B cell (primary cell): Measurements from ENCODE around the gene PRKCZ. TPM values are rescaled to one million over a fixed set of nuclear protein-coding genes. Genes with fewer than 3 reads are reported as not detected.

Experiments used
- ATAC-seq: fragments of 200-7000 bp; cut with Tn5 transposase; one replicate; pipeline ENCODE4 v1.10.0; 2021; ENCODE audit warnings: low read depth, mild to moderate bottlenecking, moderate number of reproducible peaks, moderate library complexity
- CTCF ChIA-PET: fragments of 350-600 bp; sonication (Branson Sonifier 250); formaldehyde crosslinking; loops from one replicate; lab custom pipeline; 2021; ENCODE audit warnings: antibody characterized with exemption, inconsistent platforms; lab: Charles Lee
- POLR2A ChIA-PET: fragments of 350-600 bp; sonication (Branson Sonifier 250); formaldehyde crosslinking; loops from one replicate; lab custom pipeline; 2021; ENCODE audit warnings: antibody characterized with exemption; lab: Charles Lee
- DNase-seq: peaks from one replicate; pipeline ENCODE4 v3.0.0; 2013
- H2AFZ ChIP-seq: 2 replicates; pipeline ENCODE4 v1.6.1; 2012; ENCODE audit warnings: mild to moderate bottlenecking, low read depth, low read length; ENCODE audit not compliant: insufficient read depth, poor library complexity, severe bottlenecking
- H3K27ac ChIP-seq, 2 donors: 1 replicate in 1 of 2; 2 replicates in 1 of 2; pipeline ENCODE4 v1.5.1; 2012 to 2013; ENCODE audit warnings: low read length in 2 of 2, mild to moderate bottlenecking in 2 of 2, moderate library complexity in 1 of 2
- H3K27me3 ChIP-seq, 4 experiments: fragments of 200-600 bp in 1 of 4; sonication (generic) in 1 of 4; replicated peaks in 1 of 4; 1 replicate in 2 of 4; 2 replicates in 2 of 4; pipeline versions ENCODE4 v1.6.1 to v1.7.0; 2013 to 2016; ENCODE audit warnings: low read length in 3 of 4, mild to moderate bottlenecking in 2 of 4, mixed read lengths in 1 of 4, moderate library complexity in 1 of 4; ENCODE audit not compliant: insufficient read depth in 4 of 4, control insufficient read depth in 3 of 4; ENCODE audit errors: control extremely low read depth in 1 of 4
- H3K36me3 ChIP-seq, 2 experiments: replicated peaks in 1 of 2; 1 replicate in 1 of 2; 2 replicates in 1 of 2; pipeline versions ENCODE4 v1.6.1 to v1.7.1; 2013; ENCODE audit warnings: low read length in 1 of 2; ENCODE audit not compliant: insufficient read depth in 2 of 2, control insufficient read depth in 1 of 2; ENCODE audit errors: control extremely low read depth in 1 of 2, extremely low read depth in 1 of 2
- H3K4me1 ChIP-seq, 2 donors: fragments of 200-600 bp in 1 of 2; sonication (generic) in 1 of 2; 1 replicate in 1 of 2; 2 replicates in 1 of 2; pipeline versions ENCODE4 v1.5.1 to v1.6.1; 2013 to 2017; ENCODE audit warnings: low read length in 2 of 2; ENCODE audit not compliant: control insufficient read depth in 2 of 2, insufficient read depth in 2 of 2
- H3K4me2 ChIP-seq: replicated peaks from 2 replicates; pipeline ENCODE3; 2012; ENCODE audit warnings: mild to moderate bottlenecking, low read depth, low read length; ENCODE audit not compliant: poor library complexity, severe bottlenecking
- H3K4me3 ChIP-seq, 5 experiments: fragments of 200-600 bp in 1 of 5; sonication (generic) in 1 of 5; 1 replicate in 3 of 5; 2 replicates in 2 of 5; pipeline versions ENCODE4 v1.5.1 to v1.7.0; 2011 to 2016; ENCODE audit warnings: low read length in 4 of 5, mild to moderate bottlenecking in 4 of 5, low read depth in 2 of 5, control low read depth in 1 of 5, moderate library complexity in 1 of 5; ENCODE audit not compliant: insufficient read depth in 1 of 5; ENCODE audit errors: control extremely low read depth in 1 of 5, extremely low read depth in 1 of 5
- H3K79me2 ChIP-seq: fragments of 200-600 bp; sonication (generic); one replicate; pipeline ENCODE4 v1.6.0; 2016; ENCODE audit warnings: low read length; ENCODE audit not compliant: control insufficient read depth, insufficient read depth
- H3K9ac ChIP-seq: fragments of 200-600 bp; sonication (generic); 2 replicates; pipeline ENCODE4 v1.6.1; 2017; ENCODE audit warnings: mild to moderate bottlenecking, low read length, moderate library complexity
- H3K9me3 ChIP-seq, 3 donors: one replicate each; pipeline versions ENCODE4 v1.6.1 to v1.7.1; 2013; ENCODE audit warnings: low read length in 2 of 3; ENCODE audit not compliant: control insufficient read depth in 2 of 3, insufficient read depth in 1 of 3; ENCODE audit errors: control extremely low read depth in 1 of 3
- H4K20me1 ChIP-seq: 2 replicates; pipeline ENCODE4 v1.6.0; 2012; ENCODE audit warnings: mild to moderate bottlenecking, low read length; ENCODE audit not compliant: insufficient read depth, control insufficient read depth, poor library complexity, severe bottlenecking
- H3K27ac Mint-ChIP-seq: one replicate; pipeline ENCODE4 v1.8.0; 2021; ENCODE audit warnings: mixed read lengths
- H3K27me3 Mint-ChIP-seq: one replicate; pipeline ENCODE4 v1.8.0; 2021; ENCODE audit warnings: mixed read lengths
- H3K4me1 Mint-ChIP-seq: one replicate; pipeline ENCODE4 v1.8.0; 2021; ENCODE audit warnings: mixed read lengths
- H3K4me3 Mint-ChIP-seq: one replicate; pipeline ENCODE4 v1.8.0; 2021; ENCODE audit warnings: mixed read lengths
- H3K9me3 Mint-ChIP-seq: one replicate; pipeline ENCODE4 v1.8.0; 2022; ENCODE audit warnings: mixed read lengths; ENCODE audit not compliant: insufficient read depth
- EZH2 ChIP-seq: IDR thresholded peaks from 2 replicates; pipeline ENCODE4 v1.6.1; 2012; ENCODE audit warnings: borderline replicate concordance, low read depth, mild to moderate bottlenecking, moderate library complexity, low read length; ENCODE audit not compliant: insufficient read depth, poor library complexity, severe bottlenecking
- WGBS: methylation state at CpG from one replicate; pipeline ENCODE4 v1.1.5; 2013; ENCODE audit warnings: missing lambda C conversion rate; ENCODE audit not compliant: insufficient coverage; 5-methylcytosine and 5-hydroxymethylcytosine counted together
- intact Hi-C: fragments of 100-400 bp; cut with micrococcal nuclease; formaldehyde crosslinking; loops from one replicate; pipeline ENCODE4 v1.10.0; 2022
- polyA plus RNA-seq: library from polyadenylated mRNA; depleted of rRNA; stranded (reverse); fragments of >200 nt; gene quantifications from 2 replicates; pipeline ENCODE4 v1.2.3, GENCODE V29; 2012
- total RNA-seq, 2 donors: library from RNA; stranded (reverse); fragments of 120-200 nt in 1 of 2; gene quantifications; 1 replicate in 1 of 2; 2 replicates in 1 of 2; pipeline versions ENCODE4 v1.2.3 to v1.2.4, GENCODE V29; 2013 to 2022
- TF ChIP-seq, protein P1 (sequence below): fragments of 200-600 bp; IDR thresholded peaks from one replicate; pipeline ENCODE4 v1.8.0; 2022; ENCODE audit warnings: antibody characterized with exemption, mild to moderate bottlenecking

The PRKCZ gene
- total and polyA plus RNA-seq, 2 donors (not counting 1 experiment from before 2014, with no cell fraction given): 17.9 to 53.2 TPM

DNA sequence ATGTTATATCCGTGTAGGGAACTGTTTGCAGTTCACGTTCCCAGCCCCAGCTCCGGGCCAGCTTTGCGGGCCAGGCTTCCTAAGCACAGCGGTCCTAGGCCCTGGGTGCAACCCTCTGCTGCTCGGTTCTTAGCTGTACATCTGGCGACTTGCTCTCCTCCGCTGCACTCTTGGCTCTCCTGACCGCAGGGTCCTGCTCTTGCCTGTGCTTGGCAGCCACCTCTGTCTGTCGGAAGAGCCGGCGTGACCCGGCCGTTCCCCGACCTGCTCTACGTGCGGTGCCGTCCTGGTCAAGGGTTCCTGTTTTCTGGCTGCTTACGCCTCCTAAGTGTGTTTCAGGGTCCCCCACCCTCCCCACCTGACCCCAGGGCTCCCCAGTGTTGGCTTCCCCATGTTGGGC is 107.6 kb downstream of the PRKCZ start:
- no peaks in the 10 kb centered on the region for H3K27me3 Mint-ChIP-seq
- TF ChIP-seq, protein P1, sequence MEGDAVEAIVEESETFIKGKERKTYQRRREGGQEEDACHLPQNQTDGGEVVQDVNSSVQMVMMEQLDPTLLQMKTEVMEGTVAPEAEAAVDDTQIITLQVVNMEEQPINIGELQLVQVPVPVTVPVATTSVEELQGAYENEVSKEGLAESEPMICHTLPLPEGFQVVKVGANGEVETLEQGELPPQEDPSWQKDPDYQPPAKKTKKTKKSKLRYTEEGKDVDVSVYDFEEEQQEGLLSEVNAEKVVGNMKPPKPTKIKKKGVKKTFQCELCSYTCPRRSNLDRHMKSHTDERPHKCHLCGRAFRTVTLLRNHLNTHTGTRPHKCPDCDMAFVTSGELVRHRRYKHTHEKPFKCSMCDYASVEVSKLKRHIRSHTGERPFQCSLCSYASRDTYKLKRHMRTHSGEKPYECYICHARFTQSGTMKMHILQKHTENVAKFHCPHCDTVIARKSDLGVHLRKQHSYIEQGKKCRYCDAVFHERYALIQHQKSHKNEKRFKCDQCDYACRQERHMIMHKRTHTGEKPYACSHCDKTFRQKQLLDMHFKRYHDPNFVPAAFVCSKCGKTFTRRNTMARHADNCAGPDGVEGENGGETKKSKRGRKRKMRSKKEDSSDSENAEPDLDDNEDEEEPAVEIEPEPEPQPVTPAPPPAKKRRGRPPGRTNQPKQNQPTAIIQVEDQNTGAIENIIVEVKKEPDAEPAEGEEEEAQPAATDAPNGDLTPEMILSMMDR: no peak
- TF ChIP-seq EZH2: no peak
- Histone ChIP-seq H3K27me3 (no peaks in the 10 kb centered on the region), H3K4me3 (no peak overlapping the region), H3K27ac (no peak overlapping the region), H2AFZ (no peak overlapping the region), H3K9me3 (no peaks in the 10 kb centered on the region), H3K36me3 (peaks cover 0 to 12% of the 10 kb centered on the region in 2 experiments), H3K4me1 (no peaks in the 10 kb centered on the region), H3K4me2 (no peak overlapping the region), H4K20me1 (no peaks in the 10 kb centered on the region), H3K79me2 (no peaks in the 10 kb centered on the region), H3K9ac (no peak overlapping the region)
- DNase-seq (no peak), ATAC-seq (no peak)
- 92% methylated on average over 19 of the region's 19 CpGs for WGBS
- intact Hi-C loops: no loop called here
- CTCF ChIA-PET: interaction anchor here (2.4 kb wide), 1 partner anchor 18 kb away, joined by 12 read pairs; no protein-coding TSS in a partner anchor
- H3K9me3 Mint-ChIP-seq: no peaks in the 10 kb centered on the region
- H3K4me3 Mint-ChIP-seq: no peak overlapping the region
- POLR2A ChIA-PET: no interaction called here
- no peaks in the 10 kb centered on the region for H3K4me1 Mint-ChIP-seq
- H3K27ac Mint-ChIP-seq: no peak overlapping the region

DNA sequence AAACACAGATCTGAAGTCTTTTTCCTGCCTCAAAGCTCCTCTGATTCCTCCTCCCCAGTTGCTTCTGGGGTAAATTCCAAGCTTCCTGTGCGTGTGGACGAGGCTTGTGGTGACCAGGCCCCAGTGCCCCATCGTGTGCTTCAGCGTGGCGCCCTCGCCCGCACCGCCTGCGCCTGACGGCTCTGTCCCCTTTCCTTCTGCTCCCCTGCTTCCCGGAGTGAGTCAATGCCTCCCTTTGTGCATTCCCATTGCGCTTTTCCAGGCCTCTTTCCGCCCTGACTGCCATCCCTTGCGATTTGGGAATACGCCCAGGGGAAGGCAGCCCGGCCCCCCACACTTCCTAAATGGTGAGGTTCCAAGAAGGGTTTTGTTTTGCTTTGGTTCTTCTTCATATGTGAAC is 108.1 kb downstream of the PRKCZ start:
- Mint-ChIP-seq H3K27ac (no peak overlapping the region), H3K27me3 (no peaks in the 10 kb centered on the region), H3K9me3 (no peaks in the 10 kb centered on the region), H3K4me3 (no peak overlapping the region), H3K4me1 (no peaks in the 10 kb centered on the region)
- Histone ChIP-seq H4K20me1 (no peaks in the 10 kb centered on the region), H3K9ac (no peak overlapping the region), H3K4me2 (no peak overlapping the region), H3K9me3 (peaks cover 0 to 4% (median 0%) of the 10 kb centered on the region in 3 donors), H3K4me1 (no peaks in the 10 kb centered on the region), H3K79me2 (no peaks in the 10 kb centered on the region), H3K27ac (no peak overlapping the region), H3K36me3 (peaks cover 0 to 12% of the 10 kb centered on the region in 2 experiments), H2AFZ (no peak overlapping the region), H3K27me3 (no peaks in the 10 kb centered on the region), H3K4me3 (no peak overlapping the region)
- DNase-seq (no peak), ATAC-seq (no peak)
- CTCF ChIA-PET: interaction anchor here (2.4 kb wide), 1 partner anchor 19 kb away, joined by 12 read pairs; no protein-coding TSS in a partner anchor
- POLR2A ChIA-PET: no interaction called here
- TF ChIP-seq, protein P1: no peak
- TF ChIP-seq EZH2: no peak
- intact Hi-C loops: no loop called here
- WGBS: 94% methylated on average over 11 of the region's 16 CpGs
